Measurements from ENCODE around the gene SFTPD.

The SFTPD gene

GRCh38 chr10:79947083-79947415 lies 1.9 kb downstream of the SFTPD start:
- intact Hi-C loops (cut with DNase I) = no loop called here
- DNase-seq = peak in 1 of 42 donors; percentile 5

- no peak for DNase-seq
- intact Hi-C loops (cut with DNase I) = no loop called here
Measured at GRCh38 chr10:79946271-79947082, 2.4 kb downstream of the SFTPD start.

DNA sequence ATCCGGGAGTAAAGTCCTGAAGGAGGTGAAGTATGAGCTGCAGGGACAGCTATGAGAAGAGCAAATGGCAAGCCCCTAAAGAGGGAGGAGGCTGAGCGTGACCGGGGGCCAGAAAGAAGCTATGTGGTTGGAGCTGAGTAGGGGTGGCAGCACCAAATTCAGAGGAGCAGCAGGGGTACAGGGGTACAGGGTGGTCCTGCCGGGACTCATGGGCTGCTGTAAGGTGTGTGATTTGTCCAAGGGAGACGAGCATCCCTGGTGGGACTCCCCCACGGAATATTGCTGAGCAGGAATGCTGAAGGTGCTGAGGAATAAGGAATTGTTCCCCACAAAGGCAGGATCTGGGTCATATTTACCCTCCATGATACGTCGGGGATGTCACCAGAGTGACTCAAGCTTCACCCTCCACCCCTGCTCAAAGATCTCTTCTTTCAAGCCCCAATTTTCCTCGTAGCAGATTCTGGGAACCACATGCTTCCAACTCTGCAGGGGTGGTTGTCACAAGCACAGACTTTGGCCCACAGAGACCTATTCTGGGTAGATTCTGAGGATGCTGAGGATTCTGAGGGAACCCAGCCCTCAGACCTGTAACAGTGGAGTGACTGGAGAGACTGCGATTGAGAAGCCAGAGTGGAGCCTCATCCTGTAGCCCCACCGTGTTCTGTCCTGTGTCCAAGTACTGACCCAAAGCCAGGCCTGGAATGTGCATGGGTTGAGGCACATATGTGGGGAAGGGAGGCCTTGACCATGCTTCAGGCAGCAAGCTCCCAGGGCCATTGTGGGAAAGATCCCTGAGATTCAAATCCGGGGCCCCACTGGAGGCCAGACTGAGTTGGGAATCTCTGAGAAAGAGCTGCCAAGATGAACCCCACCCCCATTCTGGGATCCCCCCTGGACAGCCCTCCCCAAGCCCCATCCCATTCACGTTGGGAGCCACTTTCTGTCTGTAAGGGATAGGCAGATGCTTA lies 4.2 kb downstream of the SFTPD start:
- intact Hi-C loops (cut with DNase I) = no loop called here

DNA sequence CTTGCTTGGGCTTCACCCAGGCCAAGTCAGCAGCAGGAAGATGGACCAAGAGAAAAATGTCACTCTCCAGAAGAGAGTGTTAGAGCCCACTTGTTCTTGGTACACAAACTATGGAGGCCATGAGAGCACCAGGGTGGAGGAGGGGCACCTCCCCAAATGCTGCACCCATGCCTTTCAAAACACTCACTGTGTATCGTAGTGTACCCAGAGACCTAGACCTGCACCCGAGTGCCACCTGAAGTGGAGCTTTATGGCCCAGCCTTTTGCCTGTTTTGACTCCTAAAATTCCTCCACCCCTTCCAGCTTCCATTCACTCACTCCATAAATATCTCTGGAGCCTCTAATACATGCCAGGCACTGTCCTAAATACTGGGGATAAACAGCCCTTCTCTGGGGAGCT lies 5.0 kb downstream of the SFTPD start:
- DNase-seq = peak in 1 of 42 donors; percentile 33
- intact Hi-C loops (cut with DNase I) = no loop called here

More for the DNA sequence above, 4.2 kb downstream of the SFTPD start:
- DNase-seq = peak in 37 of 42 donors; percentile 12 to 81 (median 50)

- intact Hi-C loops (cut with DNase I) = no loop called here
- DNase-seq = peak in 1 of 42 donors; percentile 32
Measured at GRCh38 chr10:79942261-79943185, 6.4 kb downstream of the SFTPD start.

DNA sequence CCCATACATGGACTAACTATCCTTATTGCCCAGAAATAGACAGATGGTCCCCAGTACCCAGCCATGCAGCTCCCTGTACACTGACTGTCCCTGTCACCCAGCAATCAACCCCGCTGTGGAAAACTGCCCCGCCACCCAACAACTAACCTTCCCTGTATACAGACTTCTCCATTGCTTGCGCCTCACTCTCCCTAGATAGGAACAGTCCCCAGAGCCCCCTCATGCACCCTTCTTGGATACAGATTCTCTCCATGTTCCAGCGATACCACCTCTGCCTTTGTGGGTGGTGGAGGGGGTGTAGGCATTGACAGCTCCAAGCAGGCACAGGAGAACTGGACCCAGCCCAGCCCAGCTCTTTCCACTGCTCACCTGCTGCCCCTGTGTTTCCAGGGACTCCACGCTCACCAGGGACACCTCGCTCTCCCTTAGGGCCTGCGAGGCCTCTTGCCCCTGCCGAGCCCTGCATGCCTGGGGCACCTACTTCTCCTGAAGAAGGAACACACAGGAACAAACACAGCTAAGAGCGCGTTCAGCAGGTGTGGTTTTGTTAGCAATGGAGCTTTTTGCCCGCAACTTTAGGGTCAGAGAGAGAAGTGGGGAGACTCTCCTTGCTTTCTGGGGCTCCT lies 7.2 kb downstream of the SFTPD start:
- peak in 1 of 42 donors; percentile 31 for DNase-seq
- intact Hi-C loops (cut with DNase I) = no loop called here

DNA sequence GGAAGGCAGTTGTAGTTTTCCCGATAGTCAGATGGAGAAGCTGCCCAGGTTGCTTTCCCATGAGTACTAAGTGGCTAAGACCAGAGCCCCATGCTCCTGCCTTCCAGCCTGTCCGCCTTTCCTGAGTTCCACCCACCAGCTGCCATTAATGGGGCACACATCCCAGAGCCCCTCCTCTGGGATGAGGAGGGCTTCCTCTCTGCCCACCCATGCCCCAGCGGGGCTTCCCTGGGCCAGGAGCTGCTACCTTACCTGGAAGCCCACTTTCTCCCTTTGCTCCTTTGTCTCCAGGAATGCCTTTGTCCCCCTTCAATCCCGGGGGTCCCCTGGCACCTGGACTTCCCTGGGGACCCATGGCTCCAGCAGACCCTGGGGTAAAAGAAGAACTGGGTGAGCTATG lies 7.8 kb downstream of the SFTPD start:
- intact Hi-C loops (cut with DNase I) = no loop called here

DNA sequence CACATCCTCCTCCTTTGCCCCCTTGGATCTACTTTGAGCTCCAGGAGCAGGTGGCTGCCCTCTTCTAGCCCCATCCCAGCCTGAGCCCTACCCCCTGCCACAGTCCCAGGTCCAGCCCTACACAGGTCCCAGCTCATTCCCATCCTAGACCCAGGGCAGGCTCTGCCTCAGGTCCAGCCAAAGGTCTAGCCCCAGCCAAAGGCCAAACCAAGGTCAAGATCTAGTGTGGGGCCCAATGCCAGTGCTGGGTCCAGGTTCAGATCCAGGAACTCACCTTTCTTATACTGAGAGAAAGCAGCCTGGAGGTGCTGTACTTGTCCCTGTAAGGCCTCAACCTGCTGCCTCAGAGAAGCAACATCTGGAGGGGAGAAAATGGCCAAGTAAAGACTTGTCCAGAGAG lies 8.5 kb downstream of the SFTPD start:
- intact Hi-C loops (cut with DNase I) = no loop called here
- no peak for DNase-seq

More for the DNA sequence above, 7.8 kb downstream of the SFTPD start:
- no peak for DNase-seq

- intact Hi-C loops (cut with DNase I) = no loop called here
- DNase-seq = no peak
Measured at GRCh38 chr10:79939969-79940368, 8.9 kb downstream of the SFTPD start.

DNA sequence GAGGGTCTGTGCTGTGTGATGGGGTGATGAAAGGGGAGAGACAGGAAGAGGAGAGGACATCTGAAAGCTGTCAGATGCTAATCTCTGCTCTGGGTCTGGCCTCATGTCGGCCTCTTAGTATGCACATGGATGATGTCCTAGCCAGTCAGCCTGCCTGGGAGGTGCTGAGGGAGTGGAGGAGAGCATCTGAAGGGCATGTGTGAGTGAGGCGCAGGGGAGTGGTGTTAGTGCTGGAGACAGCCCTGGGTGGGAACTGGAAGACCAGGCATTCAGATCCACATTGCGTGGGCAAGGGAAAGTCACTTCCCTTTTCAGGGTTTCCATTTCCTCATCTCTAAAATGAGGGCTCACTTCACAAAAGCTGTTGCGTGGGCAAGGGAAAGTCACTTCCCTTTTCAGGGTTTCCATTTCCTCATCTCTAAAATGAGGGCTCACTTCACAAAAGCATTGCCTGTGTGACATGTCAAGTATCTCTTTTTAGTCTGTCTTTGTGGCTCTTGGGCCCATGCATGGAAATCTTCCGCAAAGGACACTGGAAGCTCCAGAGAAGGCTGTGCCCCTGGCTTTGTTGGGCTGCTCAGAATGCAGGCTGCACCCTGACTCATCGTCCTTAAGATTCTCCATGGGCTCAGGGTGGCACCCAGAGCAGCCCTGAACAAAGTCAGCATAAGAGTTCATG lies 10.0 kb downstream of the SFTPD start:
- peak in 31 of 42 donors; percentile 12 to 69 (median 41) for DNase-seq
- intact Hi-C loops (cut with DNase I) = no loop called here

GRCh38 chr10:79937701-79938151 lies 11.2 kb downstream of the SFTPD start:
- no peak for DNase-seq
- intact Hi-C loops (cut with DNase I) = no loop called here

DNA sequence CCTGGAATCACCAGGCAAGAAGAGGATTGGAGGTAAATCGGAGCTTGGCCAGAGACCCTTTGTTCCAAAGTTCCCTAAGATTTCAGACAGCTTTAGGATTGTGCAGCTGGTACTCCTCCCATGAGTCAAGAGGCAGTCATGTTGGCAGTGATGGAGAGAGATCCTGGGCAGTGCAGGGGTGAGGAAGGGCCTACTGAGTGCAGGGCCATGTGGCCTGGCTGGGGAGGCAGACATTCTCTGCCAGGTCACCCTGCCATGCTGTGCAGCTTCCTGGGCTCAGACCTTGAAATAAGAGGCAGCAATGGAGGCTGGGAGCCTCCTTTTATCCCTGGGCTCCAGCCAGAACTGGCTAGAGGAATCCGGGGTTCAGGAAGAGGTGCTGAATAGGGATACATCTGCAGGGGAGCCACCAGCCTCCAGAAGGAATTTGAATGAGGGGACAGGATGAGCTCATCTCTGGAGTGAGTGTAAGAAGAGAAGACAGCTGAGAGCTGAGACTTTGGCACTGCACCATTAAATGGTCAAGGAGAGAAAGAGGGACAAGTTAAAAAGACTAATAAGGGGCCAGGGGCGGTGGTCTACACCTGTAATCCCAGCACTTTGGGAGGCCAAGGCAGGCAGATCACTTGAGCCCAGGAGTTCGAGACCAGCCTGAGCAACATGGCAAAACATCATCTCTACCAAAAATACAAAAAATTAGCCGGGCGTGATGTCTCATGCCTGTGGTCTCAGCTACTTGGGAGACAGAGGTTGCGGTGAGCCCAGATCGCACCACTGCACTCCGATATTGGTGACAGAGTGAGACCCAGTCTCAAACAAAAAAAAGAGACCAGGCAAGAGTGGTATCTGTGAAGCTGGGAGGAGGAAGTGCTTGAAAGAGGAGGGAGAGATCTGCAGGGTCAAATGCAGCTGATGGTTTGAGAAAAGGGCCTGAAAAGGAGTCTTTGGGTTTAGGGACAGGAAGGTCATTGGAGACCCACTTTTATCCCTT lies 12.0 kb downstream of the SFTPD start:
- intact Hi-C loops (cut with DNase I) = no loop called here
- DNase-seq = no peak

DNA sequence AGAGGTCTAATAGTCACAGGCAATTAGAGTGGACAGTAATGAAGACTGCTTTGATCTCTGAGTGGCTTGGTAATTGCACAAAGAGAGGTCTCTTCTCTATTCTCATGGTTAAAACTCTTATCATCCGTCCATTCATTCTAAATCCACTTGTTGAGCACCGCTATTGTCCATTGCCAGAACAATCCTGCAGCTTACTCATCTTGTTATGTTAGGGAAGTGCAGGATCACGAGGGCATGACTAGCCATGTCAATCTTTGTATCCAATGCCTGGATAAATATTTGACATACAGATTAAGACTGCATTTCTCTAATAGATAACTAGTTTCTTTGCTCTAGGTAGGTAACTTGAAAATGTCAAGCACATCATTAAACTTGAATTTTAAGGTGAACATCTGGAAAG lies 14.9 kb downstream of the SFTPD start:
- no peak for DNase-seq
- intact Hi-C loops (cut with DNase I) = no loop called here

DNA sequence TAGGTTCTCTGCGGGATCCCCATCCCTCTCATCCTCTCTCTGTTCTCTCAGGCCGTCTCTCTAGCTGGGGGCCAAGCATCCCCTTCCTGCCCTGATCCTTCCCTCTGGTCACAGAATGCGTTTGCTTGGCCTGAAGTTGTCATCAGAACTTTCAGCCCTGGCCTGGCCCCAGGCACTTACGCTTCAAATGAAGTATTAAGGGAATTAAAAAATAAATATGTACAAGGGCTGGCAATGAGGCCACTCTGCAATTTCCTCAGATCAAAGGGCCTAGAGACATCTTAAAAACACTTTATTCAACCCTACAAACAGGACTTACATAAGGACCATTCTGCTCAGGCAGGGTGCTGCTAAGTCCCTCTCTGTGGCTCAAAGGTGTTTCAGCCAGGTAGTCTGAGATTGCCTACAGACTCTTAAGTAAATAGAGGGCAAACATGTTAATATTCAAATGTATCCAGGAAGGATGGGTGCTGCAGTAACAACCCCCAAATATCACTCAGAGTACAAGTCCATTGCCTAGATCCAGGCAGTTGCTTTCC lies 16.0 kb downstream of the SFTPD start:
- DNase-seq = no peak
- intact Hi-C loops (cut with DNase I) = no loop called here

DNA sequence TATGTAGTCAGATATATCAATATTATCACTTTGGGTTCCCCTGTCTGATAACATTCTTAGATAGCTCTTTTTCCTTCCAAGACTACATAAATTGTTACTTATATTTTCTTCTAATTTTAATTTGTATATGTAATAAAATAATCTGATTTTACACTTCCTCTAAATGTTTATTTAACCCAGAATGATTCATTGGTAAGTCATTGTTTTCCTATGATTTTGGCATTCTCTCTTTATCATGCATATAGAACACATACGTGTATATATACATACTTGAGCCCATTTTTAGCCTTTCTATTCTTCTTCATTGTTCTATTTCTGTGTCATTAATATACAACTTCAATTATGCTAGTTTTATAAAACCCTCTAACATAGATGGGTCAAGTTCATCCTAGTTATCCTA lies 16.6 kb downstream of the SFTPD start:
- no peak for DNase-seq
- intact Hi-C loops (cut with DNase I) = no loop called here

GRCh38 chr10:79930751-79931150 lies 18.2 kb downstream of the SFTPD start:
- peak in 1 of 42 donors; percentile 0 for DNase-seq
- intact Hi-C loops (cut with DNase I) = no loop called here
